ENCODE results near the gene MCEMP1. TPM values are rescaled to one million over a fixed set of nuclear protein-coding genes. Genes with fewer than 3 reads are reported as not detected.

MCEMP1 gene
- total and polyA plus RNA-seq, 2 of the 13 experiments (the other 11 are each of a cell fraction or from before 2014, with no cell fraction given) = not detected

GRCh38 chr19:7681340-7682174 lies 4.7 kb downstream of the MCEMP1 start (continued):
- peak; percentile 94 for TF ChIP-seq CEBPB (IDR thresholded peaks at IDR 0.05; ENCODE audit: borderline replicate concordance, low read depth, low read length)
- no peak for TF ChIP-seq TAF15 (IDR thresholded peaks at IDR 0.05; ENCODE audit: low read depth, low read length, poor library complexity, severe bottlenecking)
- peak; percentile 83 for TF ChIP-seq XRCC5 (optimal IDR thresholded peaks at IDR 0.05; ENCODE audit: low read length)
- no peak for TF ChIP-seq ZNF3 (CRISPR knock-in tag; IDR thresholded peaks at IDR 0.05)
- TF ChIP-seq MED8 (CRISPR knock-in tag; IDR thresholded peaks at IDR 0.05; ENCODE audit: insufficient replicate concordance) = no peak
- TF ChIP-seq ZNF317 (CRISPR knock-in tag; IDR thresholded peaks at IDR 0.05) = no peak
- 0 out of 2 replicates have a peak, but pooled peaks have one; percentile 11 for TF ChIP-seq SALL1 (CRISPR knock-in tag; IDR thresholded peaks at IDR 0.05)
- 0 out of 2 replicates have a peak, but pooled peaks have one; percentile 32 for TF ChIP-seq HNRNPL (IDR thresholded peaks at IDR 0.05; ENCODE audit: low read depth, low read length)
- TF ChIP-seq ZNF724P (CRISPR knock-in tag; IDR thresholded peaks at IDR 0.05; ENCODE audit: borderline replicate concordance) = 0 out of 2 replicates have a peak, but pooled peaks have one; percentile 21
- TF ChIP-seq, protein P1, sequence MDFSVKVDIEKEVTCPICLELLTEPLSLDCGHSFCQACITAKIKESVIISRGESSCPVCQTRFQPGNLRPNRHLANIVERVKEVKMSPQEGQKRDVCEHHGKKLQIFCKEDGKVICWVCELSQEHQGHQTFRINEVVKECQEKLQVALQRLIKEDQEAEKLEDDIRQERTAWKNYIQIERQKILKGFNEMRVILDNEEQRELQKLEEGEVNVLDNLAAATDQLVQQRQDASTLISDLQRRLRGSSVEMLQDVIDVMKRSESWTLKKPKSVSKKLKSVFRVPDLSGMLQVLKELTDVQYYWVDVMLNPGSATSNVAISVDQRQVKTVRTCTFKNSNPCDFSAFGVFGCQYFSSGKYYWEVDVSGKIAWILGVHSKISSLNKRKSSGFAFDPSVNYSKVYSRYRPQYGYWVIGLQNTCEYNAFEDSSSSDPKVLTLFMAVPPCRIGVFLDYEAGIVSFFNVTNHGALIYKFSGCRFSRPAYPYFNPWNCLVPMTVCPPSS (IDR thresholded peaks at IDR 0.05) = no peak
- TF ChIP-seq ZNF274 (CRISPR knock-in tag; IDR thresholded peaks at IDR 0.05) = no peak
- TF ChIP-seq FOXK1 (CRISPR knock-in tag; IDR thresholded peaks at IDR 0.05; ENCODE audit: borderline replicate concordance, low read depth) = 0 out of 2 replicates have a peak, but pooled peaks have one; percentile 32
- TF ChIP-seq MAZ (IDR thresholded peaks at IDR 0.05; ENCODE audit: borderline replicate concordance, low read depth, low read length) = peak; percentile 55; the same call in 1 of the 2 replicates
- TF ChIP-seq MAZ (CRISPR knock-in tag; IDR thresholded peaks at IDR 0.05; ENCODE audit: low read depth) = no peak
- TF ChIP-seq SMC3 (IDR thresholded peaks at IDR 0.05; ENCODE audit: low read length) = peak; percentile 46; the same call in 1 of the 2 replicates
- TF ChIP-seq, protein P2, sequence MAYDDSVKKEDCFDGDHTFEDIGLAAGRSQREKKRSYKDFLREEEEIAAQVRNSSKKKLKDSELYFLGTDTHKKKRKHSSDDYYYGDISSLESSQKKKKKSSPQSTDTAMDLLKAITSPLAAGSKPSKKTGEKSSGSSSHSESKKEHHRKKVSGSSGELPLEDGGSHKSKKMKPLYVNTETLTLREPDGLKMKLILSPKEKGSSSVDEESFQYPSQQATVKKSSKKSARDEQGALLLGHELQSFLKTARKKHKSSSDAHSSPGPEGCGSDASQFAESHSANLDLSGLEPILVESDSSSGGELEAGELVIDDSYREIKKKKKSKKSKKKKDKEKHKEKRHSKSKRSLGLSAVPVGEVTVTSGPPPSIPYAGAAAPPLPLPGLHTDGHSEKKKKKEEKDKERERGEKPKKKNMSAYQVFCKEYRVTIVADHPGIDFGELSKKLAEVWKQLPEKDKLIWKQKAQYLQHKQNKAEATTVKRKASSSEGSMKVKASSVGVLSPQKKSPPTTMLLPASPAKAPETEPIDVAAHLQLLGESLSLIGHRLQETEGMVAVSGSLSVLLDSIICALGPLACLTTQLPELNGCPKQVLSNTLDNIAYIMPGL (CRISPR knock-in tag; IDR thresholded peaks at IDR 0.05; ENCODE audit: borderline replicate concordance in 1 of 2, low read depth in 1 of 2) = peak in 1 of 2 experiments; percentile 75; a peak in 3 of 4 replicates
- 0 out of 2 replicates have a peak, but pooled peaks have one; percentile 58 for TF ChIP-seq ZNF280D (CRISPR knock-in tag; IDR thresholded peaks at IDR 0.05)
- no peak for TF ChIP-seq ATF5 (CRISPR knock-in tag; IDR thresholded peaks at IDR 0.05; ENCODE audit: low read depth)
- TF ChIP-seq ZNF775 (CRISPR knock-in tag; IDR thresholded peaks at IDR 0.05; ENCODE audit: borderline replicate concordance) = no peak
- TF ChIP-seq ZBTB25 (CRISPR knock-in tag; IDR thresholded peaks at IDR 0.05) = 0 out of 2 replicates have a peak, but pooled peaks have one; percentile 20

Measured in HepG2 (cell line).